ENCODE results near the gene MYO10.

DNA sequence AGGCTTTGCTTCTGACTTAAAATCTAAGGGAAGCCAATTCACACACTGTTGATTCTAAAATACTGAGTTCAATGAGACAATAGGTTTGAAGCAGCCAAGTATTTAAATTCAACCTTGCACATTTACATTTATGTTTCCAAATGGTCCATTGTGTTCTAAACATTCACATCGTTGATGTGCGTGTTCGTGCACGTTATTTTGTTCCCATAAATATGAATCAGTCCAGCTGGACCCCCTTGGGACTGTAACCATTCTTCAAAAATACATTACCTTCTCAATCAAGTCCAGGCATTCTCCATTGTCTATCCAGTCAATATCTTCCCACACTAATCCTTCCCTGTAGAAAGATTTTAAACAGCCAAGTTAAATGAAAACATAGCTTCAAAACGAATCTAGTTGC is 172.9 kb downstream of the MYO10 start:
- TF ChIP-seq, protein P1, sequence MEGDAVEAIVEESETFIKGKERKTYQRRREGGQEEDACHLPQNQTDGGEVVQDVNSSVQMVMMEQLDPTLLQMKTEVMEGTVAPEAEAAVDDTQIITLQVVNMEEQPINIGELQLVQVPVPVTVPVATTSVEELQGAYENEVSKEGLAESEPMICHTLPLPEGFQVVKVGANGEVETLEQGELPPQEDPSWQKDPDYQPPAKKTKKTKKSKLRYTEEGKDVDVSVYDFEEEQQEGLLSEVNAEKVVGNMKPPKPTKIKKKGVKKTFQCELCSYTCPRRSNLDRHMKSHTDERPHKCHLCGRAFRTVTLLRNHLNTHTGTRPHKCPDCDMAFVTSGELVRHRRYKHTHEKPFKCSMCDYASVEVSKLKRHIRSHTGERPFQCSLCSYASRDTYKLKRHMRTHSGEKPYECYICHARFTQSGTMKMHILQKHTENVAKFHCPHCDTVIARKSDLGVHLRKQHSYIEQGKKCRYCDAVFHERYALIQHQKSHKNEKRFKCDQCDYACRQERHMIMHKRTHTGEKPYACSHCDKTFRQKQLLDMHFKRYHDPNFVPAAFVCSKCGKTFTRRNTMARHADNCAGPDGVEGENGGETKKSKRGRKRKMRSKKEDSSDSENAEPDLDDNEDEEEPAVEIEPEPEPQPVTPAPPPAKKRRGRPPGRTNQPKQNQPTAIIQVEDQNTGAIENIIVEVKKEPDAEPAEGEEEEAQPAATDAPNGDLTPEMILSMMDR (conservative IDR thresholded peaks at IDR 0.05; ENCODE audit: low read length), result no peak
- TF ChIP-seq EZH2phosphoT487 (IDR thresholded peaks at IDR 0.05; ENCODE audit: borderline replicate concordance, low read depth, low read length), result no peak

Data from OCI-LY7 (cell line).